GM12874 (cell line): ENCODE measurements around the gene PRR29.

Experiments used
- CTCF ChIP-seq: IDR thresholded peaks from 2 replicates; pipeline ENCODE4 v1.5.1; 2011; ENCODE audit warnings: low read depth, mild to moderate bottlenecking, control low read depth, low read length, moderate library complexity; ENCODE audit not compliant: insufficient read depth

PRR29 gene

GRCh38 chr17:64039106-64039400 lies 40.9 kb downstream of the PRR29 start:
- no peak for TF ChIP-seq CTCF

DNA sequence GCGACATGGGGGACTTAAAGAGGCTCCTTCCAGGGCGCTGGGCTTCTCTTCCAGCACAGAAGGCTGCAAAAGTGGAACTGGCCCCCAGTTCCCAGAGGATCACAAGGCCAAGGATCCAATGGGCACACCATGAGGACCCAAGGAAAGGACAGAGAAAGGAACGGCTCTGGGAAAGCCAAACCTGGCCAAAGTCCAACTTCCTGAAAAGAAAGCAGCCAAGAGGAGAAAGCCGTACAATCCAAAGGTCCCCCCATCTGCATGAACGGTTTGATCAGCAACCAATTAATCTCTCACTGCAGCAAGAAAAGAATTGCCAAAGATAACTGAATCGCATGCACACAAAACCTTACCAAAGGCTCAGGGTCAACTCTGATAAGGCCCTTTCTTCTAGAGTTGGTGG lies 42.1 kb downstream of the PRR29 start:
- no peak for TF ChIP-seq CTCF

GRCh38 chr17:64041912-64042311 lies 43.8 kb downstream of the PRR29 start:
- TF ChIP-seq CTCF, result no peak

DNA sequence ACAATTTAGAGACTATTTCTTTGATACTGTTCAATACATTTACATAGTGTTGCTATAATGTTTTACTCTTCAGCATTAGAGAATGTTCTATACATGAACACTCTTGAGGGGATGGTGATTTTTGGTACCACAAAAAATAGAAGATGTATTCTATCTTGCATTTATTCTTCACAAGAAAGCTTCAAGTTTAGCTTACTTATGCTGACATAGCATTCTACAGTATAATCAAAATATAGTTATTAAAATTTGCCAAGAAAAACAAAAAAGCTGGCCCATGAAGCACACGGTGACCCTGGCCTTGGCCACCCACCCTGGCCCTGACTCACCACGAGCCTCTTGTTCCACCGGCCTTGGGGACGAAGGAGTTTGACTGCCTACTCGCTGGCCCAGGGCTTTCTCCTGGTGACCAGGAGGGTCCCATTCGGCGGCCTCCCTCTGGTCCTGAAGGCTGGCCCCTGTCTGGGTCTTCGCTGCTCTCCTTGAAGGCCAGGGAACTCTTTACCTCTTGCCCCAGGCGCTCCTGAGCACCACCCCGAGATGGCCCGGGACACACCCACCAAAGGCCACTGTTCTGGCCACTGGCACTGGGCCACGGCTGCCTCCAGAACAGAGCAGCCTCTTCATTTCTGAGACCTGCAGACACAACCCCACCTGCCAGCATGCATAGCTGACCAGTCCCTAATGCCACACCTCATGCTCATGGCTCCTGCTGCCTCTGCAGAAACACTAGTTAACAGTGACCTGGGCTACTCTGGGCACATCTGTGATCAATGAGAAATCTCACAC lies 44.7 kb downstream of the PRR29 start:
- no peak for TF ChIP-seq CTCF

- TF ChIP-seq CTCF, result no peak
Measured at GRCh38 chr17:64045176-64045575, 47.0 kb downstream of the PRR29 start.

DNA sequence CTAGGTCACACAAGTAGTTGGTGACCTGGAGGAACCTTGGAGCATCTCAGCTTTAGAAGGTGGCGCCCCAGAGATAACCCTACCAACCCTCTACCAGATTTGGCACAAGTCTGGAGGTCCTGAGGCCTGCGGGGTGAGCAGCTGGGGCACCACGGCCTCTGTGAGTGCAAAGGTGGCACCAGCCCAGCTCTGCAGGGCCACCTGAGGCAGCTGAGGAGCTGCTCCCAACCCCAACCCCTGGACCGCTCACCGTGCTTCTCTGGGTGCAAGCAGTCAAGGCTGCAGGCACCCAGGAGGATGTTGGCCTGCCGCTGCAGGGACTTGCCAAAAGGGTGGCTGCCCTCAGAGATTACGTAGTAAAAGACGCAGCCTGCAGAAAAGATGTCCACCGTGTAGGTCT lies 50.7 kb downstream of the PRR29 start:
- no peak for TF ChIP-seq CTCF

DNA sequence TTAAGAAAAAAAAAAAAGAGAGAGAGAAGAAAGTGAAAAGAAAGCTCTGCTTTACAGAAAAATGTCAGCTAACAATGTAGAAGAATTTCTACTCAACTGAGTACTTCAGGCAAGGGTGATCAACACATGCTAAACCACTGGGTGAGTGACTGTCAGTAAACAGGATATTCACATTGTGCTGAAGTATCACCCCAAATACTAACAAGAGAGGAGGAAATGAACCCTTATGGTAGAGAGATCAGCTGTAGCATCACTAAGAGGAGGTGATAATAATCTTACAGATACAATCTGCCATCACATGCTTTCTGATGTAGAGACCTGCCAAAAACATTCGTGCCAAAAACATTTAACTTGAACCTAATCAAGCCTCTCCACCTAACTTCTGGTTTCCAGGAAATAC lies 53.0 kb downstream of the PRR29 start:
- TF ChIP-seq CTCF, result no peak
